HCT116 (cell line): ENCODE measurements around the gene DDR1. TPM values are rescaled to one million over a fixed set of nuclear protein-coding genes. Genes with fewer than 3 reads are reported as not detected.

ENCODE experiments used
- ATAC-seq: fragments of 200-7000 bp; cut with Tn5 transposase; 2 replicates; pipeline ENCODE4 v1.9.1; 2020; ENCODE audit warnings: mild to moderate bottlenecking, moderate library complexity
- BruUV-seq: library from RNA; stranded (reverse); fragments of 400-500 nt; replicated peaks from 2 replicates; lab custom pipeline; 2021; lab: Mats Ljungman, UMichigan
- CTCF ChIA-PET: fragments of 300-600 bp; sonication (Branson Sonifier 250); formaldehyde crosslinking; loops from one replicate; lab custom pipeline; 2021; ENCODE audit warnings: antibody characterized with exemption; lab: Charles Lee
- POLR2A ChIA-PET: fragments of 300-600, 350-600 bp; sonication (Branson Sonifier 250); formaldehyde crosslinking; loops from one replicate; lab custom pipeline; 2021; ENCODE audit warnings: antibody characterized with exemption; lab: Charles Lee
- RAD21 ChIA-PET, 2 experiments: fragments of 300-600 bp; sonication (Branson Sonifier 250); formaldehyde crosslinking; loops; one replicate each; lab custom pipeline; 2023; ENCODE audit warnings: low total read pairs in 2 of 2; ENCODE audit not compliant: uncharacterized antibody in 2 of 2, unreplicated experiment in 2 of 2, low non-redundant PET in 1 of 2; lab: Charles Lee
- DNase-seq: peaks from one replicate; pipeline ENCODE4 v3.0.0-alpha.2; 2010; ENCODE audit warnings: low read depth, low spot score
- H2AFZ ChIP-seq: fragments of 200-600 bp; shearing (Covaris generic), sonication (generic); 2 replicates; pipeline ENCODE4 v1.6.1; 2017; ENCODE audit warnings: low read depth, mixed run types, mixed read lengths, antibody characterized with exemption, low read length; ENCODE audit not compliant: poor library complexity, severe bottlenecking
- H3K27ac ChIP-seq: 2 replicates; pipeline ENCODE4 v1.5.1; 2012; ENCODE audit warnings: low read depth, low read length
- H3K27me3 ChIP-seq: fragments of 200-600 bp; sonication (generic); 2 replicates; pipeline ENCODE4 v1.6.1; 2016; ENCODE audit warnings: mixed run types, low read length, mixed read lengths; ENCODE audit not compliant: insufficient read depth
- H3K36me3 ChIP-seq, 2 experiments: fragments of 200-500 bp in 1 of 2; fragments of 200-600 bp in 1 of 2; sonication (Bioruptor generic) in 1 of 2; sonication (generic) in 1 of 2; 2 replicates each; pipeline versions ENCODE4 v1.5.1 to v1.6.1; 2014 to 2016; ENCODE audit warnings: low read length in 2 of 2, inconsistent platforms in 1 of 2, mixed read lengths in 1 of 2, mixed run types in 1 of 2; ENCODE audit not compliant: insufficient read depth in 2 of 2, control insufficient read depth in 1 of 2
- H3K4me1 ChIP-seq, 2 experiments: fragments of 200-600 bp in 1 of 2; sonication (generic) in 1 of 2; 2 replicates each; pipeline versions ENCODE4 v1.5.1 to v1.6.1; 2012 to 2017; ENCODE audit warnings: low read length in 2 of 2, inconsistent platforms in 1 of 2, mild to moderate bottlenecking in 1 of 2, mixed read lengths in 1 of 2, mixed run types in 1 of 2, moderate library complexity in 1 of 2; ENCODE audit not compliant: insufficient read depth in 2 of 2, control insufficient read depth in 1 of 2
- H3K4me2 ChIP-seq: fragments of 200-600 bp; sonication (generic); 2 replicates; pipeline ENCODE4 v1.6.1; 2017; ENCODE audit warnings: mixed run types, low read length, mixed read lengths
- H3K4me3 ChIP-seq, 2 experiments: fragments of 200-600 bp in 1 of 2; sonication (generic) in 1 of 2; replicated peaks in 1 of 2; 2 replicates each; pipeline ENCODE4 v1.5.1; 2011 to 2016; ENCODE audit warnings: low read length in 2 of 2, control low read depth in 1 of 2, low read depth in 1 of 2, mild to moderate bottlenecking in 1 of 2, mixed read lengths in 1 of 2, mixed run types in 1 of 2
- H3K79me2 ChIP-seq: fragments of 200-600 bp; sonication (generic); 2 replicates; pipeline ENCODE4 v1.6.1; 2017; ENCODE audit warnings: mild to moderate bottlenecking, mixed run types, low read length, moderate library complexity, mixed read lengths; ENCODE audit not compliant: insufficient read depth
- H3K9ac ChIP-seq: fragments of 200-600 bp; sonication (generic); 2 replicates; pipeline ENCODE4 v1.6.1; 2016; ENCODE audit warnings: low read length, mixed read lengths
- H3K9me2 ChIP-seq: fragments of 200-600 bp; sonication (generic), shearing (Covaris generic); 2 replicates; pipeline ENCODE4 v1.6.1; 2017; ENCODE audit warnings: mixed run types, mild to moderate bottlenecking, moderate library complexity; ENCODE audit not compliant: insufficient read depth
- H3K9me3 ChIP-seq, 2 experiments: fragments of 200-500 bp in 1 of 2; fragments of 200-600 bp in 1 of 2; sonication (Bioruptor generic) in 1 of 2; sonication (generic) in 1 of 2; 2 replicates each; pipeline ENCODE4 v1.6.1; 2014 to 2017; ENCODE audit warnings: low read length in 2 of 2, mixed read lengths in 2 of 2, inconsistent platforms in 1 of 2, low read depth in 1 of 2, mild to moderate bottlenecking in 1 of 2, mixed run types in 1 of 2, moderate library complexity in 1 of 2; ENCODE audit not compliant: control insufficient read depth in 1 of 2, insufficient read depth in 1 of 2
- H4K20me1 ChIP-seq: fragments of 200-600 bp; sonication (generic), shearing (Covaris generic); 2 replicates; pipeline ENCODE4 v1.6.1; 2017; ENCODE audit warnings: mixed run types, mild to moderate bottlenecking, moderate library complexity; ENCODE audit not compliant: insufficient read depth
- CBX3 ChIP-seq: IDR thresholded peaks from 2 replicates; pipeline ENCODE4 v1.6.1; 2012; ENCODE audit warnings: low read depth
- CEBPB ChIP-seq: IDR thresholded peaks from 2 replicates; pipeline ENCODE4 v1.6.1; 2012; ENCODE audit warnings: low read depth
- CTCF ChIP-seq, 3 experiments: fragments of 200-600 bp in 1 of 3; sonication (generic) in 1 of 3; IDR thresholded peaks in 2 of 3; conservative IDR thresholded peaks in 1 of 3; 2 replicates each; pipeline ENCODE4 v1.5.1; 2012 to 2017; ENCODE audit warnings: low read depth in 2 of 3, low read length in 2 of 3, antibody characterized with exemption in 1 of 3, borderline replicate concordance in 1 of 3, control low read depth in 1 of 3, mild to moderate bottlenecking in 1 of 3, mixed read lengths in 1 of 3, mixed run types in 1 of 3, moderate library complexity in 1 of 3; ENCODE audit not compliant: insufficient read depth in 1 of 3
- EGR1 ChIP-seq: IDR thresholded peaks from 2 replicates; pipeline ENCODE4 v1.6.1; 2012; ENCODE audit warnings: low read depth
- ELF1 ChIP-seq: IDR thresholded peaks from 2 replicates; pipeline ENCODE4 v1.6.1; 2012; ENCODE audit warnings: low read depth, borderline replicate concordance
- EZH2 ChIP-seq: fragments of 200-600 bp; sonication (generic); IDR thresholded peaks from 2 replicates; pipeline ENCODE4 v1.6.1; 2017; ENCODE audit warnings: antibody characterized with exemption, mixed run types
- EZH2phosphoT487 ChIP-seq: fragments of 200-600 bp; IDR thresholded peaks from 2 replicates; pipeline ENCODE4 v1.6.1; 2018; ENCODE audit warnings: antibody characterized with exemption, borderline replicate concordance
- FOSL1 ChIP-seq: IDR thresholded peaks from 2 replicates; pipeline ENCODE4 v1.6.1; 2012; ENCODE audit warnings: low read depth
- RAD21 ChIP-seq: IDR thresholded peaks from 2 replicates; pipeline ENCODE4 v1.6.1; 2012; ENCODE audit warnings: low read depth, mild to moderate bottlenecking
- SIN3A ChIP-seq: IDR thresholded peaks from 2 replicates; pipeline ENCODE4 v1.6.1; 2012; ENCODE audit warnings: low read depth
- SRF ChIP-seq: IDR thresholded peaks from 2 replicates; pipeline ENCODE4 v1.6.1; 2012; ENCODE audit warnings: low read depth
- TCF7L2 ChIP-seq: IDR thresholded peaks from 2 replicates; pipeline ENCODE4 v1.7.0; 2011; ENCODE audit warnings: borderline replicate concordance, inconsistent platforms; ENCODE audit not compliant: insufficient read depth, insufficient read length; ENCODE audit errors: extremely low read depth
- YY1 ChIP-seq: IDR thresholded peaks from 2 replicates; pipeline ENCODE4 v1.6.1; 2011; ENCODE audit warnings: low read length, low read depth, moderate library complexity, mild to moderate bottlenecking; ENCODE audit not compliant: insufficient replicate concordance; ENCODE audit errors: extremely low read depth
- ZNF274 ChIP-seq: fragments of 200-500 bp; sonication (Bioruptor generic); IDR thresholded peaks from 2 replicates; pipeline ENCODE4 v1.6.1; 2014; ENCODE audit warnings: mild to moderate bottlenecking, low read depth, low read length, inconsistent platforms
- intact Hi-C: fragments of 100-400 bp; cut with micrococcal nuclease; formaldehyde crosslinking; loops from 2 replicates; pipeline ENCODE4 v1.10.0; 2022
- total RNA-seq: library from RNA; stranded (reverse); gene quantifications from one replicate; pipeline ENCODE4 v1.2.1, GENCODE V29; 2021; ENCODE audit not compliant: unreplicated experiment
- TF ChIP-seq, protein P1 (sequence below): IDR thresholded peaks from 2 replicates; pipeline ENCODE4 v1.6.1; 2012; ENCODE audit warnings: low read depth
- TF ChIP-seq, protein P2 (sequence below): IDR thresholded peaks from 2 replicates; pipeline ENCODE4 v1.6.1; 2012

Gene DDR1
- total RNA-seq, 1 experiment from 2014 or later = 211 TPM

GRCh38 chr6:30896541-30896940, 12.2 kb downstream of the DDR1 start:
- DNase-seq (no peak), ATAC-seq (no peak)
- H3K9me2 ChIP-seq = no peaks in the 10 kb centered on the region
- intact Hi-C loops = no loop called here
- peaks cover 2% of the 10 kb centered on the region; the same call in 1 of the 2 replicates for H3K79me2 ChIP-seq
- H3K27ac ChIP-seq = no peak overlapping the region
- H3K4me3 ChIP-seq = no peak overlapping the region
- no peak overlapping the region for H3K4me2 ChIP-seq
- no TSS peak for BruUV-seq
- no peaks in the 10 kb centered on the region for H3K27me3 ChIP-seq
- ChIA-PET RAD21 (no interaction called here), POLR2A (interaction anchor here (1.4 kb wide), 1 partner anchor 11 kb away, joined by 4 read pairs; no protein-coding TSS in a partner anchor), CTCF (no interaction called here)
- H3K9me3 ChIP-seq = no peaks in the 10 kb centered on the region
- peaks cover 53 to 58% of the 10 kb centered on the region in 2 experiments for H3K36me3 ChIP-seq
- TF ChIP-seq EZH2 = no peak
- no peak for TF ChIP-seq CBX3
- TF ChIP-seq, protein P1, sequence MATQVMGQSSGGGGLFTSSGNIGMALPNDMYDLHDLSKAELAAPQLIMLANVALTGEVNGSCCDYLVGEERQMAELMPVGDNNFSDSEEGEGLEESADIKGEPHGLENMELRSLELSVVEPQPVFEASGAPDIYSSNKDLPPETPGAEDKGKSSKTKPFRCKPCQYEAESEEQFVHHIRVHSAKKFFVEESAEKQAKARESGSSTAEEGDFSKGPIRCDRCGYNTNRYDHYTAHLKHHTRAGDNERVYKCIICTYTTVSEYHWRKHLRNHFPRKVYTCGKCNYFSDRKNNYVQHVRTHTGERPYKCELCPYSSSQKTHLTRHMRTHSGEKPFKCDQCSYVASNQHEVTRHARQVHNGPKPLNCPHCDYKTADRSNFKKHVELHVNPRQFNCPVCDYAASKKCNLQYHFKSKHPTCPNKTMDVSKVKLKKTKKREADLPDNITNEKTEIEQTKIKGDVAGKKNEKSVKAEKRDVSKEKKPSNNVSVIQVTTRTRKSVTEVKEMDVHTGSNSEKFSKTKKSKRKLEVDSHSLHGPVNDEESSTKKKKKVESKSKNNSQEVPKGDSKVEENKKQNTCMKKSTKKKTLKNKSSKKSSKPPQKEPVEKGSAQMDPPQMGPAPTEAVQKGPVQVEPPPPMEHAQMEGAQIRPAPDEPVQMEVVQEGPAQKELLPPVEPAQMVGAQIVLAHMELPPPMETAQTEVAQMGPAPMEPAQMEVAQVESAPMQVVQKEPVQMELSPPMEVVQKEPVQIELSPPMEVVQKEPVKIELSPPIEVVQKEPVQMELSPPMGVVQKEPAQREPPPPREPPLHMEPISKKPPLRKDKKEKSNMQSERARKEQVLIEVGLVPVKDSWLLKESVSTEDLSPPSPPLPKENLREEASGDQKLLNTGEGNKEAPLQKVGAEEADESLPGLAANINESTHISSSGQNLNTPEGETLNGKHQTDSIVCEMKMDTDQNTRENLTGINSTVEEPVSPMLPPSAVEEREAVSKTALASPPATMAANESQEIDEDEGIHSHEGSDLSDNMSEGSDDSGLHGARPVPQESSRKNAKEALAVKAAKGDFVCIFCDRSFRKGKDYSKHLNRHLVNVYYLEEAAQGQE = no peak
- TF ChIP-seq RAD21 = no peak
- no peak for TF ChIP-seq TCF7L2
- TF ChIP-seq SRF = no peak
- TF ChIP-seq CEBPB = no peak
- TF ChIP-seq YY1 = no peak
- TF ChIP-seq SIN3A = no peak
- no peak for TF ChIP-seq CTCF (IDR thresholded peaks at IDR 0.05 in 2 of 3, conservative IDR thresholded peaks at IDR 0.05 in 1 of 3; ENCODE audit: borderline replicate concordance in 1 of 3, insufficient read depth in 1 of 3, low read depth in 2 of 3, low read length in 2 of 3)
- TF ChIP-seq FOSL1 = no peak
- TF ChIP-seq ZNF274 = no peak
- TF ChIP-seq, protein P2, sequence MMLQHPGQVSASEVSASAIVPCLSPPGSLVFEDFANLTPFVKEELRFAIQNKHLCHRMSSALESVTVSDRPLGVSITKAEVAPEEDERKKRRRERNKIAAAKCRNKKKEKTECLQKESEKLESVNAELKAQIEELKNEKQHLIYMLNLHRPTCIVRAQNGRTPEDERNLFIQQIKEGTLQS = no peak
- TF ChIP-seq EZH2phosphoT487 = no peak
- TF ChIP-seq EGR1 = no peak
- no peak for TF ChIP-seq ELF1
- H3K9ac ChIP-seq = no peak overlapping the region
- H3K4me1 ChIP-seq = no peaks in the 10 kb centered on the region
- no peaks in the 10 kb centered on the region for H4K20me1 ChIP-seq
- no peak overlapping the region for H2AFZ ChIP-seq
